HG03469 (cell line): ENCODE measurements around the gene EPHA1.

Experiments
- ATAC-seq: cut with Tn5 transposase; IDR thresholded peaks from one replicate; pipeline ENCODE4 v1.9.1; 2021; ENCODE audit warnings: mild to moderate bottlenecking, moderate library complexity, moderate number of reproducible peaks; ENCODE audit not compliant: unreplicated experiment

The EPHA1 gene

DNA sequence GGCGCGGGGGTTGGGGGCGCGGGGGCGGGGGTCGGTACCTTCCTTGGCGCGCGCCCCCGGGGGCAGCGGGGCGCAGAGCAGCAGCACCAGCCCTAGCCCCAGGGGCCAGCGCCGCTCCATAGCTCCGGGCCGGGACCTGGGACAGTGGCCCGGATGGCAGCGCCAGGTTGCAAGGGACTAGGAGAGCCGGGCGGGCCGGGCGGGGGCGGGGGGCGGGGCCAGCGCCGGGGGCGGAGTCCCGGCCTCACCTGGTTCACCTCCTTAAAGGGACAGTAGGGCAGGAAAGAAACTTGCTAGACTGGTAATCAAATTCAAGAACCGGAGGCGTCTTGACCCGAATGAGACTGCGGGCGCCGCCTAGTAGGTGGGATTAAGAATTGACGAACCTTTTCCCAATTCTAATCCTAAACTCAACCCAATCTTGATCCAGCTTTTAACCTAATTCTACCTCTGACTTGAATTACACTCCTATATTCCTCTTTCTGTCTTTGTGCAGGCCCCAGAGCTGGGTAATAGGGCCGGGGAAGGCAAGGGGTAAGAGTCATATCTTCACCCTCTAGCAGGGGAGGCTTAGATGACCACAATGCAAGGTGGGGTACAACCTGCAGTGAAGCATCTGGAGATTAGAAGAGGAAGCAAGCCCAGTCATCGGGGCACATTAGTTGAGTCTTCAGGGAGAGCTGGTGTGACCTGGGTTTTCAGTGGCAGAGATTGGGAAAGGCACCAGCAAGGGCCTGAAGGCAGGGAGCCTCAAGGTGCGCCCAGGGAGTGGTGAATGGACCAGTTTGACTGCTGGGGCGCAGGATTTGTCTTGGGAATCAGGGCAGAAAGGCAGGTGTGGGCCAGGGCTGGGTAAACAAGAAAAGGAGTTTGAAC lies at the start of gene EPHA1:
TSS of gene EPHA1 (minus strand) at position 171 of the 876 bp plus-strand sequence. CDS start at position 120, 51 bp downstream.
- ATAC-seq, result no peak

DNA sequence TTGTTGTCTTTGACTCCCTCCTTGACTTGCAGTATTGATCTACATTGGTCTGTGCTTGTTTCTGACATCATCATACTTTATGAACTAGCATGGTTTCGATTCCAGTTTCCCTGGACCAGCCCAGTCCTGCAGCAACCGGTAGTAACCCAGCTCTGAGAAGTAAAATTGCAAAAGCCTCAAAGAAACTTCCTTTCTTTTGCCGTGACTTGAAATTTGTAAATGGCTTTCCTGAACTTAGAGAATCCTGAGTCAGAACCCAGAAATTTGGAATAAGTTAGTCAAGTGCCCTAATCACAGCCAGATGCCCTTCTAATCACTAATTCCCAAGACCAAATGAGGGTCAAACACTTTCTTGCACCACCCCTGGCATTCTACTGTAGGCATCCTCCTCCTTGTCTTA lies 49.6 kb upstream of the EPHA1 start:
- no peak for ATAC-seq

DNA sequence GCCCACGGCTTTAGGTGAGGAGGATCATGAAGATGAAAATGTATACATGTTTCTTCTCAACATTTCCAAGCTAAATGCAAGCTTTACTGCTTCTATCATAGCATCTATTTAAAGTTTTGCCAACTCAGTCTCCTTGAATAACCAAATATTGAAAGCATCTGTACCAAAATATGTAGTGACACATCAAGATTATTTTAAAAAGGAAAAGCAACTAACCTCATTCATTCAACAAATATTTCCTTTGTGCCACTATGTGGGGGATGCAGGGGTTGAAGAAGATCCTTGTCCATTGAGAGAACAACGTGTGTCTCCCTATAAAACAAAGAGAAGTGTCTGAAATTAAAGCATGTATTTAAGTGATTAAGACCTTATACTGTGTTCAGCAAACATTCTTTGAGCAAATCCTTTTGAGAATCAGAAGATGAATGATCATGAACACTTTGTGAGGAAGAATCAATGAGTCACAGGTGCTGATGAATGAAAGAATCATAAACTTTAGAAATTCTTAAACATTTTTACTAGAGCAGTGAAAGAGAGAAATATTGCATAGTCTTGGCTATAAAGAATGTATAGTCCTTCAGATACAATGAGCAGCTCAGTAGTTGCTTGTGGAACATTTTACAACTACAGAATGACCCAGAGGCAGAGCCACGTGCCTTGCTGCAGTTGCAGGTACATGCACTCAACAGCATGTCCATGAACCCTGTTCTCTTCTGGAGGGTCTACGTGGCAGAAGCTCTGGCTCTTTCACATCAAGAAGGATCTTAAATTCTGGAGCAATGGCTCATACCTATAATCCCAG lies 48.5 kb upstream of the EPHA1 start:
- ATAC-seq, result no peak

DNA sequence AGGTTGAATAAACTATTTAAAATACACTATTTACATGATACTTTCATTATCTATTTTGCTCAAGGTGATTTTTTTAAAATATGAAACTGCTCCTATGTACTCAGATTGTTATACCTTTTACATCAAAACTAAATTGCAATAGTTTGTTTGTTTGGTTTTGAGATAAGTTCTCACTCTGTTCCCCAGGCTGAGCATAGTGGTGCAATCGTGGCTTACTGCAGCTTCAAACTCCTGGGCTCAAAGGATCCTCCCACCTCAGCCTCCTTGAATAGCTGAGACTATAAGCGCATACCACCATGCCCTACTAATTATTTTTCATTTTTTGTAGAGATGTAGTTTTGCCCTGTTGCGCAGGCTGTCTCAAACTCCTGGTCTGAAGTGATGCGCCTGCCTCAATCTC lies 47.3 kb upstream of the EPHA1 start:
- ATAC-seq, result no peak

DNA sequence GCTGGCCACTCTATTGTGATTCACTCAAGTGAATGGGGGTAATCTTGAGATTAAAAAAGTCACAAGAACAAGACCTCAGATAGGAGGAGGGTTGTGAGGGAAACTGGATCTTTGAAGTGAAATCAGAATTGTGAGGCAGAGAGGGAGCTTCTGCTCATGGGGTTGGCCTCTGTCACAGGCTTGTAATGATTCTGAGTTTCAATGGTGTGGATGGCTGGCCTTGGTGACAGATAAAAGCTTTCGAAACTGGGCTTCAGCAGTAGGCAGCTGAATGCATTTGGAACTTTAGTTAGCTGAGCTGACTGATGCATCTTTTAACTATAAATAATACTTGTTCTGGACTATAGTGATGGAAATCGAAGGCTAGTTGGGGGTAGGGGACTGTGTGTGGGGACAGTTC lies 46.8 kb upstream of the EPHA1 start:
- no peak for ATAC-seq

DNA sequence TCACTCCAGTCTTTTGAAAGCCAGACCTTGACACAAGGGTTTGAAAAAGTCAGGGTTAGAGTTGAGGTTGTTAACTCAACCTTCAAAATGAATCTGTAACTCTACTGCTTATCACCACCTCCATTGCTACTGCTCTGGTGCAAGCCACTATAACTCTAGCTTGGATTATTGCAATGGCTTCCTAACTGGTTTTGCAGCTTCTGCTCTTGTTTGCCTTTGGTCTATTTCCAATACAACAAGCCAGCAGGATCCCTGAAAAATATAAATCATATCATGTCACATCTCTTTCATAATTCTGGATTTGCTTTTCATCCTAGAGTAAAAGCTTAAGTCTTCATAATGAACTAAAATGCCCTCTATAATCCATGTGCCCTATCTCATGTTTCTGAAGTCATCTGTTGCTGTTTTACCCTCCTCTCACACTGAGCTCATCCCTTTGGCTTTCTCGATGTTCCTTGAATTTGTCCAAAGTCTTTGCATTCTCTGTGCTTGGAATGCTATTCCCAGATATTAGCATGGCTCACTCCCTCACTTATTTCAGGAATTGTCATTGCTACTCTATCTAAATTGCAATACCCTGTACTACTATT lies 45.5 kb upstream of the EPHA1 start:
- ATAC-seq, result no peak

DNA sequence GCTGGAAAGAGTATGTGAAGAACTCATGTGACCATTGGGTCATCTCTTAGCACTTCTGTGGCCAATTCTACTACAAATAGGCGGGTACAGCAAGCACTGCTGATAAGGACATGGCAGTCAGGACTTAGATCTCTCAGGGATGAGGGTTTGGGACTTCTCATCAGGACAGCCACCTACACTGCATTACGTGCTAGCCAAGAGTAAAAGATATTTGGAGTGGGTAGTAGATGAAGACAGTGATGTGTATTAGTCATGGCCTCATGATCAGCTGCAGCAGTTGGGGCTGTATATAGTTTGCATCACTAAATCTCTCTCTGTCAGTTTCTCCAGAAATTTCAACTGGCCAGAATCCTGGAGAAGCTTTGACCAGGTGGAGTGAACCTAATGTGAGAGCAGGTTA lies 43.8 kb upstream of the EPHA1 start:
- ATAC-seq, result no peak

DNA sequence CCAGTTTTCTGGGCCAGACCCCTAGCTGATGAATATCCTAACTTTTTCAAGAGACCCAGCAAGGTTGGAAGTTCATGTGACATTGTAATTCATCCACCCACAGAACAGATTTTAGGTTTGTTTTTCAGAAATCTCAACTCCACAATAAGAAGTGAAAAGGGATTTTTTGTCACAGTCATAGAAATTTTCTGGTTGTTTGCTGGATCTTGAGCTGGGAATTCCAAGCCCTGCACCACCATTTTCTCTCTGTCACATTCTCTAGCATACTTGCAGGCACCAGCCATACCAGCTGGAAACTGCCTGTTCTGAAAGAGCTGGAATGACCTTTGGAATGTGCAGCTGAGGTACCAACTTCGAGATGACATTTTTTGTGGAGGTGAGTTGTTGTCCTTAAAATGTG lies 43.1 kb upstream of the EPHA1 start:
- no peak for ATAC-seq

DNA sequence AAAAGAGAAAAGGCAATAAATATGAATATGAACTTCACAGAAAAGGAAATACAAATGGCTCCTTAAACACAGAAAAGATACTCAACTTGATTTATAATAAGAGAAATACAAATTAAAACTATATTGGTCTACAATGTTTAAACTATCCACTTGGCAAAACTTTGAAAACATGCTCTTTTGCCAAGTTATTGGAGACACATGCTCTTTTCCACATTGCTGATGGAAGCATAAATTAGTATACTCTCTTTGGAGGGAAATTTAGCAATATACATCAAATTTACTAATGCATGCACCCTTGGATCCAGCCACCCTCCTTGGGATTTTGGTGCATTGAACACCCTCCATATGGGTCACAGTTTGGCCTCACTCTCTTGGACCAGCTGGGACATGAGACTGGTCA lies 42.5 kb upstream of the EPHA1 start:
- no peak for ATAC-seq

DNA sequence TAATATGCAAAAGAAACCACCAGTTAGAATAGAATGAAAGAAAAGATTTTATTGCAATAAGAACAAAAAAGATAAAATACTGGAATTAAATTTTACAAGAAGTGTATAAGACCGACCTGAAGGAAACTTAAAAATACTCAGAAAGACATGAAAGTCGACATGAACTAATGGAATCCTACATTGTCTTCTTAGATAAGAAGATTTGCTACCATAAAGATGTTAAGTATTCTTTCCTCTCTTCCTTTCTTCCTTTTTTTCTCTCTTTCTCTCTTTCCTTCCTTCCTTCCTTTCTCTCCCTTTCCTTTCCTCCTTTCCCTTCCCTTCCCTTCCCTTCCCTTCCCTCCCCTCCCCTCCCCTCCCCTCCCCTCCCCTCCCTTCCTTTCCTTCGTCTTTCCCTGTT lies 41.1 kb upstream of the EPHA1 start:
- ATAC-seq, result no peak

DNA sequence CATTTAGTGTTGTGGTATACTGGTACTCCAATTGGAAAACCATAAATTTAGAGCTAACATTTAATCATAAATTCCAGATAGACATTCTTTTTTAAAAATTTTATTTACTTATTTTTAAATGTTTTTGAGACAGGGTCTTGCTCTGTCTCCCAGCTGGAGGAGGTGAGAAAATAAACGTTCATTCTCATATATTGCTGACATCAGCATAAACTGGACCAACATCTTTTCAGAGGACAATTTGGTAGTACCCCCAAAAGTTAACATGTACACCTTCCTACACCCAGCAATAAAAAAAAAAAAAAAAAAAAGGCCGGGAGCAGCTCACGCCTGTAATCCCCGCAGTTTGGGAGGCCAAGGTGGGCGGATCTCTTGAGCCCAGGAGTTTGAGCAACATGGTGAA lies 39.8 kb upstream of the EPHA1 start:
- no peak for ATAC-seq

DNA sequence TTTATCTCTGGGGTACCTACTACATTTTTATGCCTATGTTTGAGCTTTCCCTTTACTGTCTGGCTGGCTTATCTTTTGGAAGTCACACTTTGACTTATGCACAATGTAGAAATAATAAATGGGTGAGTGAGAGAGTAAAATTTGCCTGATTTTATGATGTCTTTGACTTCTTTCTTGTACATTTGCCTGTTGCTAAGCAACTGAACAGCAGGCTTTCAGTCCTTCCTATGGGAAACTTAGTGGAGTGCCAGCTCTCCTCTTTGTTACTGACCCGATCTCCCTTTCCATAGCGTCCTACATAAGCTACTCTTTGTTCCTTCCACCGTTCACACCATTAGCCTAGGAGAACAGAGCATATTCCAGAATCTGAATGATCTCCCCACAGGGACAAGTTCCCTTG lies 38.8 kb upstream of the EPHA1 start:
- ATAC-seq, result no peak

DNA sequence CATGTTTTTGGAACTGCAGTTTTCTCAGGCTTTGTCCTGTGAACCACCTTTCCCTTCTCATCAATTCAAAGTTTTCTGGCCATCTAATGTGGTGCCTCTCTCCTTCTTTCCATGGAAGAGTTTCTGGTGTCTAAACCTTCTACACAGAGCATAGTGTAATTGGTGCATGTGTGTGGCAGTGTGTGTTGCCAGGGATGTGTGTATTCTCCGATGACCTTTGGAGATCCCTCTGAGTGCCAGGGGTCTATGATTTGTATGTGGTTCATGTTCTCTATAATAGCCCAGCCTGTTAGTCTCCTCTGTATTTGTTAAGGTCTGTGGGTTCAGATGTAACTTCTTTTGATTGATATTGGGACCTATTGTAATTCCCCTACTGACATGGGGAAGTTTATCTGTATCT lies 36.1 kb upstream of the EPHA1 start:
- ATAC-seq, result no peak

DNA sequence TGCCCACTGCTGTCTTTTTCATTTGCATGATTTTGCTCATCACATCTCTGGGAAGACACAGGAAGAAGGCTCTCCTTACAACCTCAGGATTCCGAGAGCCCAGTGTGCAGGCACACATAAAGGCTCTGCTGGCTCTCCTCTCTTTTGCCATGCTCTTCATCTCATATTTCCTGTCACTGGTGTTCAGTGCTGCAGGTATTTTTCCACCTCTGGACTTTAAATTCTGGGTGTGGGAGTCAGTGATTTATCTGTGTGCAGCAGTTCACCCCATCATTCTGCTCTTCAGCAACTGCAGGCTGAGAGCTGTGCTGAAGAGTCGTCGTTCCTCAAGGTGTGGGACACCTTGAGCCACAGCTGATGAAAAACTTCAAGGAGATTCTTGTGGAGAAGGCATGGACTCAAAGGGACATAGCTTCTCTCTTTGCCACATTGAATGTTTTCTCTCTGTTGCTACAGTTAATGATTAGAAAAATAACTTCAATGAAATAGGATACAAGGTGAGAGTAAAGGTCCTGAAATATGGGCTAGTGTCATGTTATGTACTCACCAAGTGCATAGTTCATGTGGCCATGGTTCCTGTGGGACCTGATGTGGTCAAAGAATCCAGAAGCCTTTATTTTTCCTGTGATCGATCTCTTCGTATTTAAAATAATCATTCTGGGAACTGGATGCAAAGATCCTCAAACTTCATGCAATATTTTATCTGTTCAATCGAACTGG lies 35.6 kb upstream of the EPHA1 start:
- no peak for ATAC-seq

DNA sequence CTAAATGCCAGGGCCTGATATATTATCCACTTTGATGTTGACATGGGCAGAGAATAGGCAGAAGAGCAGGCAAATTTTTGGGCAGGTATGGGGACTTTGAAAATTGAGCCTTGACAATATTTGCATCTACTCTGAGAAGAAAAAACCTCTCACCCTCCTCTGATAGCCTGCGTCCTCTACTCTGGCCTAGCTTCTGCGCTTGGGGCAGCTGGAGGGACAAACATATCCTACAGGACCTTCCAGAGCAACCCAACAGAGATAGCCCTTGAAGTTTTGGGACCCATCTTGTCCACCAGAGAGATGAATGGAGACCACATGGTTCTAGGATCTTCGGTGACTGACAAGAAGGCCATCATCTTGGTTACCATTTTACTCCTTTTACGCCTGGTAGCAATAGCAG lies 34.5 kb upstream of the EPHA1 start, which contains the start of gene TAS2R60:
TSS of gene TAS2R60 (plus strand) at position 301 of the 400 bp plus-strand sequence. CDS start at position 301, 0 bp downstream.
- ATAC-seq, result no peak

DNA sequence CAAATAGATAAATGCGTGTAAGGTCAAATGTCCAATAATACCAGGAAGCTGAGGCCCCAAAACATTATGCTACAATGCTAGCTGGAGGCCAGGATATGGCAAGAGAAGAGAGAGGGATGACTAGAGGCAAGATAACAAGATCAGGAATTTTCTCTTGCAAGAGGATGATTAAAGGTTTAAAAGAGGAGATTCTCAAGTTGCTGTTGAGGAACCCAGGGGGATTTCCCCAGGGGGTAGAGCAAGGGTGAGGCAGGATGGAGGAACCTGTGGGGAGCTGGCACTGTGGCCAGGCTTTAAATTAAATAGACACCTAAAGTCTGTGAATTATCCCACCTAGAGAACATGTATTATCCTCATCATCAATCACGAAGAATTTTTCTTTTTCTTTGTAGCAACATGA lies 31.2 kb upstream of the EPHA1 start:
- ATAC-seq, result no peak

DNA sequence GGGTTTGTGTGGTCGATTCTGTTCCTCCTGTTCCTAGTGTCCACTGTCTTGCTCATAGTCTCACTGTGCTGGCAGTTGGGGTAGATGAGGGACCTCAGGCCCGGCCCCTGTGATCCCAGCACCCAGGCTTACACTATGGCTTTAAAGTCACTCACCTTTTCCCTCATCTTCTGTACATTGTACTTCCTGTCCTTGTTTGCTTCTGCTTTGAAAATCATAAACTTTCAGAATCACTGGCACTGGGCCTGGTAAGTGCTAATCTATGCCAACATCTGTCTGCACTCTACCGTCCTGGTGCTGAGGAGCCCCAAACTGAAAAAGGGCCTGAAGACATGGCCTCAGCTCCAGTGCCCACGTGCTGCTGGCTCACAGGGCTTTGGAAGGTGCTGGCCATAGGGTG lies 28.9 kb upstream of the EPHA1 start:
- no peak for ATAC-seq

DNA sequence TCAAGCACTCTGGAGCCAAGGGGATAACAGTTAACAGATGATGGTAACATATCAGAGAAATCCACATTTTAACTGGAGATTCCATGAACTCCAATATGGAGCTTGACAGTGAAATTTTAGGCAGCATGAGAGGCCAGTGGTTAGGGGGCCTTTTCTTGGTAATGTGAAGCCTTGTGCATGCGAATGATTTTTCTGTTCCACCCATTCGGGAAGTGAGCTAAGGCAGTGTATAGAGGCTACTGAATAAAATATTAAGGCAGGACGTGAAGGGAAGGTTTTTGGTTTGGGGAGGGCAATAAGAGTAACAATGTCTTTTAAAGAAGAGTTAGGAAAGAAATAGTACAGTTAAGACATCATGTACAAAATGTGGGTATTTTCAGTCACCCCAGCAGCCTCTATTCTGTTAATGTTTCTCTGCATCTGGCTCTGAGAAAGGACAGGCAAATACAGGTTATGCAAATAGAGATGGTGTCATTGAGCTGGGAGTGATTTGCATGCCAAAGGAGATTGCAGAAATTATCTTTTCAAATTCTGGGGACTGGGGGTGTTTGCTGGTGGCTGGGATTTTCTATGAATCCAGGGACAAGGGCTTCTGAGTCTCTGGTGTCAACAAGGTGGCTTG lies 27.8 kb upstream of the EPHA1 start:
- peak; percentile 78 for ATAC-seq

DNA sequence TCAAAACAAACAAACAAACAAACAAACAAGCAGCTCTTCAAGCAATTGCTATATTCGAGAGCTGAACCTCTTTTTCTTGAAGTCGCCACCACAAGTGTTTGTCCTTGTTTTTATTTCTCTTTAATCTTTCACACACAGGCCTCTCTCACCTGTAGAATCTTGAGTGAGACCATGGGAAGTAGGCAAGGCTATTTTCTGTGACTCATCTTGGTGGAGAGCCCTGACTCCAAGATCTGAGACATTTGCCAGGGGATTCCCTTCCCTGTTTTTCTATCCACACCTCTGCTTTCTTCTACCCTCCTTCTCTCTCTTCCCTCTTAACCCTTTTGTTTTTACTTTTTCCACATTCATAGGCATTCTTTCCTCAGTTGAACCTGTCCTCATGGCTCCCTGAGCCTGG lies 26.6 kb upstream of the EPHA1 start:
- ATAC-seq, result no peak

DNA sequence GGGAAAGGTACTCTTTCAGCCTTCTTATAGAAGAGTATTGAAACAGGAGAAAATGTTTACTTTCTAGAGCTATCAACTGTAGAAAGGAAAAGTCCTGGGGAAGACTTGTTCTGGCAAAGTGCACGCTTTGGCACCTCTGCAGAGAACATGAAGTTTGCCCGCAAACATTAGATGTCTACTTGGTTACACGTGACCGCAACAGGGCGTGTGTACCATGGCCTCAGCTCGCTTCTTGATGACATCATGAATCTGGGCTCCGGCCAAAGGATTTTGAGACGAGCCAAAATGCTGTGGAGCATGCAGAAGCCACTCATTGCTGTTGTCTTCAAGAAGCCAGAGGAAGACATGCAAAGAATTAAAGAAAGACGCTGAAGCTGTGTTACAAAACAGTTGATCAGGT lies 26.0 kb upstream of the EPHA1 start:
- no peak for ATAC-seq

DNA sequence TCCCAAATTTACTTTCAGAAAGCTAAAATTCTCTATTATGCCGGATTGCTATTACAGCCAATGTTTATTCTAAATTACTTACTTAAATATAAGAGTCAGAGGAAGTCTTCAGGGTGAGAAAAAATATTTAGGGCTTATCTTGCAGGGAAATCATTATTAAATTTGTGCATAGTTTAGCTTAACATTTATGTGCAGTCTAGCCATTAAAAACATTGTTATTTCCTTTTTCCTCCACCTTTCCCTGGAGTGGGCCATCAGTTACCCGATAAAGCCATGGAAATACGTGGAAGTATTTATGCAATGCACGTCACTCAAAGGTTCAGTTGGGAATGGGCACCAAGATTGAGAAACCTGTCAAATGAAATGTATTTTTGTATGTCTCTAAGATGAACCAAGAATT lies 25.1 kb upstream of the EPHA1 start:
- no peak for ATAC-seq
